ENCODE results near the gene OR2AG2.

The OR2AG2 gene

GRCh38 chr11:6737872-6738466 lies 33.8 kb downstream of the OR2AG2 start:
- no peak for DNase-seq

GRCh38 chr11:6736495-6737121 lies 35.2 kb downstream of the OR2AG2 start:
- DNase-seq = no peak

- DNase-seq = no peak
Observed at GRCh38 chr11:6735306-6735705, 36.5 kb downstream of the OR2AG2 start.

- DNase-seq = no peak
Observed at GRCh38 chr11:6734616-6735015, 37.2 kb downstream of the OR2AG2 start.

- no peak for DNase-seq
Observed at GRCh38 chr11:6733326-6734275, 38.2 kb downstream of the OR2AG2 start.

GRCh38 chr11:6727971-6728760 lies 43.6 kb downstream of the OR2AG2 start:
- no peak for DNase-seq

GRCh38 chr11:6725386-6725896 lies 46.3 kb downstream of the OR2AG2 start:
- no peak for DNase-seq

- DNase-seq = no peak
Observed at GRCh38 chr11:6724013-6724412, 47.8 kb downstream of the OR2AG2 start.

GRCh38 chr11:6721343-6721742 lies 50.4 kb downstream of the OR2AG2 start:
- no peak for DNase-seq

GRCh38 chr11:6719576-6719975 lies 52.2 kb downstream of the OR2AG2 start:
- no peak for DNase-seq

- DNase-seq = no peak
Observed at GRCh38 chr11:6717426-6717825, 54.4 kb downstream of the OR2AG2 start.

All from DMS79 (cell line).